HCT116 (cell line): ENCODE measurements around the gene ADGRG6. TPM values are rescaled to one million over a fixed set of nuclear protein-coding genes. Genes with fewer than 3 reads are reported as not detected.

ENCODE experiments used
- ATAC-seq: fragments of 200-7000 bp; cut with Tn5 transposase; 2 replicates; pipeline ENCODE4 v1.9.1; 2020; ENCODE audit warnings: mild to moderate bottlenecking, moderate library complexity
- BruUV-seq: library from RNA; stranded (reverse); fragments of 400-500 nt; replicated peaks from 2 replicates; lab custom pipeline; 2021; lab: Mats Ljungman, UMichigan
- CTCF ChIA-PET: fragments of 300-600 bp; sonication (Branson Sonifier 250); formaldehyde crosslinking; loops from one replicate; lab custom pipeline; 2021; ENCODE audit warnings: antibody characterized with exemption; lab: Charles Lee
- POLR2A ChIA-PET: fragments of 300-600, 350-600 bp; sonication (Branson Sonifier 250); formaldehyde crosslinking; loops from one replicate; lab custom pipeline; 2021; ENCODE audit warnings: antibody characterized with exemption; lab: Charles Lee
- RAD21 ChIA-PET, 2 experiments: fragments of 300-600 bp; sonication (Branson Sonifier 250); formaldehyde crosslinking; loops; one replicate each; lab custom pipeline; 2023; ENCODE audit warnings: low total read pairs in 2 of 2; ENCODE audit not compliant: uncharacterized antibody in 2 of 2, unreplicated experiment in 2 of 2, low non-redundant PET in 1 of 2; lab: Charles Lee
- DNase-seq: peaks from one replicate; pipeline ENCODE4 v3.0.0-alpha.2; 2010; ENCODE audit warnings: low read depth, low spot score
- H2AFZ ChIP-seq: fragments of 200-600 bp; shearing (Covaris generic), sonication (generic); 2 replicates; pipeline ENCODE4 v1.6.1; 2017; ENCODE audit warnings: low read depth, mixed run types, mixed read lengths, antibody characterized with exemption, low read length; ENCODE audit not compliant: poor library complexity, severe bottlenecking
- H3K27ac ChIP-seq: 2 replicates; pipeline ENCODE4 v1.5.1; 2012; ENCODE audit warnings: low read depth, low read length
- H3K27me3 ChIP-seq: fragments of 200-600 bp; sonication (generic); 2 replicates; pipeline ENCODE4 v1.6.1; 2016; ENCODE audit warnings: mixed run types, low read length, mixed read lengths; ENCODE audit not compliant: insufficient read depth
- H3K36me3 ChIP-seq, 2 experiments: fragments of 200-500 bp in 1 of 2; fragments of 200-600 bp in 1 of 2; sonication (Bioruptor generic) in 1 of 2; sonication (generic) in 1 of 2; 2 replicates each; pipeline versions ENCODE4 v1.5.1 to v1.6.1; 2014 to 2016; ENCODE audit warnings: low read length in 2 of 2, inconsistent platforms in 1 of 2, mixed read lengths in 1 of 2, mixed run types in 1 of 2; ENCODE audit not compliant: insufficient read depth in 2 of 2, control insufficient read depth in 1 of 2
- H3K4me1 ChIP-seq, 2 experiments: fragments of 200-600 bp in 1 of 2; sonication (generic) in 1 of 2; 2 replicates each; pipeline versions ENCODE4 v1.5.1 to v1.6.1; 2012 to 2017; ENCODE audit warnings: low read length in 2 of 2, inconsistent platforms in 1 of 2, mild to moderate bottlenecking in 1 of 2, mixed read lengths in 1 of 2, mixed run types in 1 of 2, moderate library complexity in 1 of 2; ENCODE audit not compliant: insufficient read depth in 2 of 2, control insufficient read depth in 1 of 2
- H3K4me2 ChIP-seq: fragments of 200-600 bp; sonication (generic); 2 replicates; pipeline ENCODE4 v1.6.1; 2017; ENCODE audit warnings: mixed run types, low read length, mixed read lengths
- H3K4me3 ChIP-seq, 2 experiments: fragments of 200-600 bp in 1 of 2; sonication (generic) in 1 of 2; replicated peaks in 1 of 2; 2 replicates each; pipeline ENCODE4 v1.5.1; 2011 to 2016; ENCODE audit warnings: low read length in 2 of 2, control low read depth in 1 of 2, low read depth in 1 of 2, mild to moderate bottlenecking in 1 of 2, mixed read lengths in 1 of 2, mixed run types in 1 of 2
- H3K79me2 ChIP-seq: fragments of 200-600 bp; sonication (generic); 2 replicates; pipeline ENCODE4 v1.6.1; 2017; ENCODE audit warnings: mild to moderate bottlenecking, mixed run types, low read length, moderate library complexity, mixed read lengths; ENCODE audit not compliant: insufficient read depth
- H3K9ac ChIP-seq: fragments of 200-600 bp; sonication (generic); 2 replicates; pipeline ENCODE4 v1.6.1; 2016; ENCODE audit warnings: low read length, mixed read lengths
- H3K9me2 ChIP-seq: fragments of 200-600 bp; sonication (generic), shearing (Covaris generic); 2 replicates; pipeline ENCODE4 v1.6.1; 2017; ENCODE audit warnings: mixed run types, mild to moderate bottlenecking, moderate library complexity; ENCODE audit not compliant: insufficient read depth
- H3K9me3 ChIP-seq, 2 experiments: fragments of 200-500 bp in 1 of 2; fragments of 200-600 bp in 1 of 2; sonication (Bioruptor generic) in 1 of 2; sonication (generic) in 1 of 2; 2 replicates each; pipeline ENCODE4 v1.6.1; 2014 to 2017; ENCODE audit warnings: low read length in 2 of 2, mixed read lengths in 2 of 2, inconsistent platforms in 1 of 2, low read depth in 1 of 2, mild to moderate bottlenecking in 1 of 2, mixed run types in 1 of 2, moderate library complexity in 1 of 2; ENCODE audit not compliant: control insufficient read depth in 1 of 2, insufficient read depth in 1 of 2
- H4K20me1 ChIP-seq: fragments of 200-600 bp; sonication (generic), shearing (Covaris generic); 2 replicates; pipeline ENCODE4 v1.6.1; 2017; ENCODE audit warnings: mixed run types, mild to moderate bottlenecking, moderate library complexity; ENCODE audit not compliant: insufficient read depth
- CBX3 ChIP-seq: IDR thresholded peaks from 2 replicates; pipeline ENCODE4 v1.6.1; 2012; ENCODE audit warnings: low read depth
- CEBPB ChIP-seq: IDR thresholded peaks from 2 replicates; pipeline ENCODE4 v1.6.1; 2012; ENCODE audit warnings: low read depth
- EGR1 ChIP-seq: IDR thresholded peaks from 2 replicates; pipeline ENCODE4 v1.6.1; 2012; ENCODE audit warnings: low read depth
- ELF1 ChIP-seq: IDR thresholded peaks from 2 replicates; pipeline ENCODE4 v1.6.1; 2012; ENCODE audit warnings: low read depth, borderline replicate concordance
- EZH2 ChIP-seq: fragments of 200-600 bp; sonication (generic); IDR thresholded peaks from 2 replicates; pipeline ENCODE4 v1.6.1; 2017; ENCODE audit warnings: antibody characterized with exemption, mixed run types
- EZH2phosphoT487 ChIP-seq: fragments of 200-600 bp; IDR thresholded peaks from 2 replicates; pipeline ENCODE4 v1.6.1; 2018; ENCODE audit warnings: antibody characterized with exemption, borderline replicate concordance
- FOSL1 ChIP-seq: IDR thresholded peaks from 2 replicates; pipeline ENCODE4 v1.6.1; 2012; ENCODE audit warnings: low read depth
- POLR2A ChIP-seq: IDR thresholded peaks from 2 replicates; pipeline ENCODE4 v1.7.0; 2011; ENCODE audit warnings: borderline replicate concordance; ENCODE audit not compliant: insufficient read depth, insufficient read length; ENCODE audit errors: extremely low read depth
- POLR2AphosphoS5 ChIP-seq: IDR thresholded peaks from 2 replicates; pipeline ENCODE4 v1.6.1; 2011; ENCODE audit warnings: mild to moderate bottlenecking, low read depth, low read length, moderate library complexity
- RAD21 ChIP-seq: IDR thresholded peaks from 2 replicates; pipeline ENCODE4 v1.6.1; 2012; ENCODE audit warnings: low read depth, mild to moderate bottlenecking
- SIN3A ChIP-seq: IDR thresholded peaks from 2 replicates; pipeline ENCODE4 v1.6.1; 2012; ENCODE audit warnings: low read depth
- SP1 ChIP-seq: IDR thresholded peaks from 2 replicates; pipeline ENCODE4 v1.6.1; 2012; ENCODE audit warnings: low read depth
- SRF ChIP-seq: IDR thresholded peaks from 2 replicates; pipeline ENCODE4 v1.6.1; 2012; ENCODE audit warnings: low read depth
- YY1 ChIP-seq: IDR thresholded peaks from 2 replicates; pipeline ENCODE4 v1.6.1; 2011; ENCODE audit warnings: low read length, low read depth, moderate library complexity, mild to moderate bottlenecking; ENCODE audit not compliant: insufficient replicate concordance; ENCODE audit errors: extremely low read depth
- ZFX ChIP-seq: fragments of 450-650 bp; IDR thresholded peaks from 2 replicates; pipeline ENCODE4 v1.6.1; 2017
- ZNF274 ChIP-seq: fragments of 200-500 bp; sonication (Bioruptor generic); IDR thresholded peaks from 2 replicates; pipeline ENCODE4 v1.6.1; 2014; ENCODE audit warnings: mild to moderate bottlenecking, low read depth, low read length, inconsistent platforms
- intact Hi-C: fragments of 100-400 bp; cut with micrococcal nuclease; formaldehyde crosslinking; loops from 2 replicates; pipeline ENCODE4 v1.10.0; 2022
- total RNA-seq: library from RNA; stranded (reverse); gene quantifications from one replicate; pipeline ENCODE4 v1.2.1, GENCODE V29; 2021; ENCODE audit not compliant: unreplicated experiment
- TF ChIP-seq, protein P1 (sequence below): IDR thresholded peaks from 2 replicates; pipeline ENCODE4 v1.6.1; 2012
- TF ChIP-seq, protein P2 (sequence below): IDR thresholded peaks from 2 replicates; pipeline ENCODE4 v1.6.1; 2012; ENCODE audit warnings: low read depth

The ADGRG6 gene
- total RNA-seq, 1 experiment from 2014 or later: 67.9 TPM

DNA sequence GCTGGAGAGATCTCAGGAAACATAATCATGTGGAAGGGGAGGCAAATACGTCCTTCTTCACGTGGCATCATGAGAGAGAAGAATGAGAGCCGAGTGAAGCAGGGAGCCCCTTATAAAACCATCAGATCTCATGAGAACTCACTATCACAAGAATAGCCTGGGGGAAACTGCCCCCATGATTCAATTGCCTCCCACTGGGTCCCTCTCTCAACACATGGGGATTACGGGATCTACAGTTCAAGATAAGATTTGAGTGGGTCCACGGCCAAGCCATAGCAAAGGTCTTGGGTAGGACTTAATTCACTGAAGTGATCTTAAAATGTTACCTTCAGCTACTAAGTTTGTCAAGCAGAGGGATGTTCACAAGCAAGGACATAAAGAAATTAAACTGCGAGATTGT lies 162.2 kb downstream of the ADGRG6 start:
- CTCF ChIA-PET: no interaction called here
- no peak overlapping the region for H3K4me3 ChIP-seq
- intact Hi-C loops: no loop called here
- BruUV-seq: no TSS peak
- H3K79me2 ChIP-seq: no peaks in the 10 kb centered on the region
- H3K27ac ChIP-seq: no peak overlapping the region
- no peak overlapping the region for H3K4me2 ChIP-seq
- no peaks in the 10 kb centered on the region for H3K4me1 ChIP-seq
- RAD21 ChIA-PET: no interaction called here
- TF ChIP-seq RAD21: no peak
- no peak for TF ChIP-seq EZH2phosphoT487
- no peak for TF ChIP-seq EZH2
- no peak for TF ChIP-seq ZFX
- TF ChIP-seq, protein P1, sequence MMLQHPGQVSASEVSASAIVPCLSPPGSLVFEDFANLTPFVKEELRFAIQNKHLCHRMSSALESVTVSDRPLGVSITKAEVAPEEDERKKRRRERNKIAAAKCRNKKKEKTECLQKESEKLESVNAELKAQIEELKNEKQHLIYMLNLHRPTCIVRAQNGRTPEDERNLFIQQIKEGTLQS: no peak
- TF ChIP-seq SIN3A: no peak
- no peak for TF ChIP-seq CBX3
- no peak for TF ChIP-seq POLR2A
- no peak for TF ChIP-seq EGR1
- no peak for TF ChIP-seq ZNF274
- H3K9me2 ChIP-seq: no peaks in the 10 kb centered on the region
- DNase-seq (no peak), ATAC-seq (no peak)
- H3K27me3 ChIP-seq: no peaks in the 10 kb centered on the region
- no peak overlapping the region for H3K9ac ChIP-seq
- no peaks in the 10 kb centered on the region for H4K20me1 ChIP-seq
- H3K36me3 ChIP-seq: no peaks in the 10 kb centered on the region
- H3K9me3 ChIP-seq: peaks cover 0 to 6% of the 10 kb centered on the region in 2 experiments; a peak in 1 of 4 replicates
- H2AFZ ChIP-seq: no peak overlapping the region
- POLR2A ChIA-PET: no interaction called here

DNA sequence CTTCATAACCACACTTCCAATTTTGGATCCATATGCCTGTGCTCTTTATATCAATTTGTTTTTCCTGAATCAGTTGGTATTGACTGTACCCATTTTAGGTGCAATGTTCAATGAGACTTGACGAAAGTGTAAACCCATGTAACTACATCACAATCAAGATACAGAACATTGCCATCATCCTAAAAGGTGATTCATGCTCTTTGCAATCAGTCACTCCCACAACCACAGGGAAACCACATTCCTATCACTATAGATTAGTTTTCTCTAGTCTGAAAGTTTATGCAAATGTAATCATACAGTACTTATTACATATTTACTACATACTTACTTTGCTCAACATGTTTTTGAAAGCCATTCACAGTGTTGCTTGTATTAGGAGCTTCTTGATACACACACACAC lies 167.4 kb downstream of the ADGRG6 start:
- no peaks in the 10 kb centered on the region for H3K9me3 ChIP-seq
- DNase-seq: no peak
- CTCF ChIA-PET: no interaction called here
- H3K4me3 ChIP-seq: no peak overlapping the region
- H4K20me1 ChIP-seq: no peaks in the 10 kb centered on the region
- no peaks in the 10 kb centered on the region for H3K79me2 ChIP-seq
- H3K27me3 ChIP-seq: no peaks in the 10 kb centered on the region
- no peaks in the 10 kb centered on the region for H3K9me2 ChIP-seq
- POLR2A ChIA-PET: no interaction called here
- RAD21 ChIA-PET: no interaction called here
- intact Hi-C loops: no loop called here
- no peak overlapping the region for H3K9ac ChIP-seq
- no peak overlapping the region for H3K27ac ChIP-seq
- BruUV-seq: no TSS peak
- no peak overlapping the region for H2AFZ ChIP-seq
- no peaks in the 10 kb centered on the region for H3K36me3 ChIP-seq
- no peaks in the 10 kb centered on the region for H3K4me1 ChIP-seq
- H3K4me2 ChIP-seq: no peak overlapping the region
- ATAC-seq: no peak
- TF ChIP-seq FOSL1 (no peak), SRF (no peak), SIN3A (no peak), ELF1 (no peak), POLR2AphosphoS5 (no peak), CBX3 (no peak), YY1 (no peak), EZH2 (no peak), SP1 (no peak), ZFX (no peak), CEBPB (no peak), EGR1 (no peak), ZNF274 (no peak), EZH2phosphoT487 (no peak)
- TF ChIP-seq, protein P1: no peak
- TF ChIP-seq, protein P2, sequence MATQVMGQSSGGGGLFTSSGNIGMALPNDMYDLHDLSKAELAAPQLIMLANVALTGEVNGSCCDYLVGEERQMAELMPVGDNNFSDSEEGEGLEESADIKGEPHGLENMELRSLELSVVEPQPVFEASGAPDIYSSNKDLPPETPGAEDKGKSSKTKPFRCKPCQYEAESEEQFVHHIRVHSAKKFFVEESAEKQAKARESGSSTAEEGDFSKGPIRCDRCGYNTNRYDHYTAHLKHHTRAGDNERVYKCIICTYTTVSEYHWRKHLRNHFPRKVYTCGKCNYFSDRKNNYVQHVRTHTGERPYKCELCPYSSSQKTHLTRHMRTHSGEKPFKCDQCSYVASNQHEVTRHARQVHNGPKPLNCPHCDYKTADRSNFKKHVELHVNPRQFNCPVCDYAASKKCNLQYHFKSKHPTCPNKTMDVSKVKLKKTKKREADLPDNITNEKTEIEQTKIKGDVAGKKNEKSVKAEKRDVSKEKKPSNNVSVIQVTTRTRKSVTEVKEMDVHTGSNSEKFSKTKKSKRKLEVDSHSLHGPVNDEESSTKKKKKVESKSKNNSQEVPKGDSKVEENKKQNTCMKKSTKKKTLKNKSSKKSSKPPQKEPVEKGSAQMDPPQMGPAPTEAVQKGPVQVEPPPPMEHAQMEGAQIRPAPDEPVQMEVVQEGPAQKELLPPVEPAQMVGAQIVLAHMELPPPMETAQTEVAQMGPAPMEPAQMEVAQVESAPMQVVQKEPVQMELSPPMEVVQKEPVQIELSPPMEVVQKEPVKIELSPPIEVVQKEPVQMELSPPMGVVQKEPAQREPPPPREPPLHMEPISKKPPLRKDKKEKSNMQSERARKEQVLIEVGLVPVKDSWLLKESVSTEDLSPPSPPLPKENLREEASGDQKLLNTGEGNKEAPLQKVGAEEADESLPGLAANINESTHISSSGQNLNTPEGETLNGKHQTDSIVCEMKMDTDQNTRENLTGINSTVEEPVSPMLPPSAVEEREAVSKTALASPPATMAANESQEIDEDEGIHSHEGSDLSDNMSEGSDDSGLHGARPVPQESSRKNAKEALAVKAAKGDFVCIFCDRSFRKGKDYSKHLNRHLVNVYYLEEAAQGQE: no peak
